Glutamatergic neuron (in vitro differentiated cells): Measurements from ENCODE around the gene LRRIQ3. TPM values are rescaled to one million over a fixed set of nuclear protein-coding genes. Genes with fewer than 3 reads are reported as not detected.

Experiments
- DNase-seq: peaks from one replicate; pipeline ENCODE4 v3.0.0; 2022
- H3K27ac Mint-ChIP-seq: one replicate; pipeline ENCODE4 v1.8.0; 2020; ENCODE audit warnings: mild to moderate bottlenecking, mixed read lengths, inconsistent platforms; ENCODE audit not compliant: unreplicated experiment
- H3K27me3 Mint-ChIP-seq: one replicate; pipeline ENCODE4 v1.8.0; 2020; ENCODE audit warnings: mild to moderate bottlenecking, moderate library complexity, mixed read lengths, inconsistent platforms; ENCODE audit not compliant: unreplicated experiment
- H3K36me3 Mint-ChIP-seq: one replicate; pipeline ENCODE4 v1.8.0; 2020; ENCODE audit warnings: mild to moderate bottlenecking, mixed read lengths, inconsistent platforms; ENCODE audit not compliant: unreplicated experiment
- H3K4me1 Mint-ChIP-seq: one replicate; pipeline ENCODE4 v1.8.0; 2020; ENCODE audit warnings: mild to moderate bottlenecking, low read depth, mixed read lengths, inconsistent platforms; ENCODE audit not compliant: unreplicated experiment
- H3K4me3 Mint-ChIP-seq: one replicate; pipeline ENCODE4 v1.8.0; 2020; ENCODE audit warnings: mild to moderate bottlenecking, mixed read lengths, inconsistent platforms; ENCODE audit not compliant: unreplicated experiment
- H3K9me3 Mint-ChIP-seq: one replicate; pipeline ENCODE4 v1.8.0; 2020; ENCODE audit warnings: mild to moderate bottlenecking, moderate library complexity, mixed read lengths, inconsistent platforms; ENCODE audit not compliant: unreplicated experiment
- total RNA-seq: library from RNA; stranded (reverse); fragmentation: NEBNext Ultra II Directional; extraction: Animal tissue kit (Norgen Biotek cat#: 25700); gene quantifications from one replicate; pipeline ENCODE4 v1.2.1, GENCODE V29; 2021; ENCODE audit not compliant: unreplicated experiment
- TF ChIP-seq, protein P1 (sequence below): fragments of 200-600 bp; sonication (generic); IDR thresholded peaks from one replicate; pipeline ENCODE4 v1.5.0; 2021; ENCODE audit not compliant: partially characterized antibody, unreplicated experiment

LRRIQ3 gene
- total RNA-seq, 1 donor from 2014 or later = 0.20 TPM

DNA sequence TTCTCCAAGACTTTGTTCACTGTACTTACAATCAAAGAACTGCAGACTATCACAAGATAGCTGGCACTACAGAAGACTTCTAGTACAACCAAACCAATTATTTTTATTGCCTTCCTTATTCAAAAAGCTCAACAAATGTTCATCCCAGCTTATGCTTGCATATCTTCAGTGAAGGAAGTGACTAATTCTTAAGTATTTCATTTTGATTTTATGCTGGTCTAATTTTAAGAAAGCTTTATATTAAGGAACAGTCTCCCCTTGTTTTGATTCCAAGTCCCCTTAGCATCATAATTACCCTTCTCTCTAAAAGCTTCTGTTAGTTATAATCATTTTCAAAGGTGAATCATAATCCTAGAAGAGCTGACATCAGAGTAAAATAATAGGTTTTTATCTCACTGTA is 132.9 kb downstream of the LRRIQ3 start:
- Mint-ChIP-seq H3K36me3 (no peaks in the 10 kb centered on the region), H3K27ac (no peak overlapping the region), H3K4me3 (no peak overlapping the region), H3K27me3 (no peaks in the 10 kb centered on the region), H3K9me3 (no peaks in the 10 kb centered on the region), H3K4me1 (no peaks in the 10 kb centered on the region)
- TF ChIP-seq, protein P1, sequence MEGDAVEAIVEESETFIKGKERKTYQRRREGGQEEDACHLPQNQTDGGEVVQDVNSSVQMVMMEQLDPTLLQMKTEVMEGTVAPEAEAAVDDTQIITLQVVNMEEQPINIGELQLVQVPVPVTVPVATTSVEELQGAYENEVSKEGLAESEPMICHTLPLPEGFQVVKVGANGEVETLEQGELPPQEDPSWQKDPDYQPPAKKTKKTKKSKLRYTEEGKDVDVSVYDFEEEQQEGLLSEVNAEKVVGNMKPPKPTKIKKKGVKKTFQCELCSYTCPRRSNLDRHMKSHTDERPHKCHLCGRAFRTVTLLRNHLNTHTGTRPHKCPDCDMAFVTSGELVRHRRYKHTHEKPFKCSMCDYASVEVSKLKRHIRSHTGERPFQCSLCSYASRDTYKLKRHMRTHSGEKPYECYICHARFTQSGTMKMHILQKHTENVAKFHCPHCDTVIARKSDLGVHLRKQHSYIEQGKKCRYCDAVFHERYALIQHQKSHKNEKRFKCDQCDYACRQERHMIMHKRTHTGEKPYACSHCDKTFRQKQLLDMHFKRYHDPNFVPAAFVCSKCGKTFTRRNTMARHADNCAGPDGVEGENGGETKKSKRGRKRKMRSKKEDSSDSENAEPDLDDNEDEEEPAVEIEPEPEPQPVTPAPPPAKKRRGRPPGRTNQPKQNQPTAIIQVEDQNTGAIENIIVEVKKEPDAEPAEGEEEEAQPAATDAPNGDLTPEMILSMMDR = no peak
- no peak for DNase-seq

DNA sequence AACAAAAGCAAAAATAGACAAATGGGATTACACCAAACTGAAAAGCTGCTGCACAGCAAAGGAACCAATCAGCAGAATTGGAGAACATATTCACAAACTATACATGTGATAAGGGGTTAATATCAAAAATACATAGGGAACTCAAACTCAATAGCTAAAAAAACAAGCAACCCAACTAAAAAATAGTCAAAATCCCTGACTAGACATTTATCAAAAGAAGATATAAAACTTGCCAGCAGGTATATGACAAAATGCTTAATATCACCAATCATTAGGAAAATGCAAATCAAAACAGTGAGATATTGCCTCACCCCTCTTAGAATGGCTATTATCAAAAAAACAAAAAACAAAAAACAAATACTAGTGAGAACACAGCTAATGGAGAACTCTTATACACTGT is 140.3 kb downstream of the LRRIQ3 start:
- H3K4me3 Mint-ChIP-seq = no peak overlapping the region
- no peaks in the 10 kb centered on the region for H3K9me3 Mint-ChIP-seq
- no peak overlapping the region for H3K27ac Mint-ChIP-seq
- no peaks in the 10 kb centered on the region for H3K36me3 Mint-ChIP-seq
- no peaks in the 10 kb centered on the region for H3K27me3 Mint-ChIP-seq
- no peak for DNase-seq
- TF ChIP-seq, protein P1 = no peak
- H3K4me1 Mint-ChIP-seq = no peaks in the 10 kb centered on the region

DNA sequence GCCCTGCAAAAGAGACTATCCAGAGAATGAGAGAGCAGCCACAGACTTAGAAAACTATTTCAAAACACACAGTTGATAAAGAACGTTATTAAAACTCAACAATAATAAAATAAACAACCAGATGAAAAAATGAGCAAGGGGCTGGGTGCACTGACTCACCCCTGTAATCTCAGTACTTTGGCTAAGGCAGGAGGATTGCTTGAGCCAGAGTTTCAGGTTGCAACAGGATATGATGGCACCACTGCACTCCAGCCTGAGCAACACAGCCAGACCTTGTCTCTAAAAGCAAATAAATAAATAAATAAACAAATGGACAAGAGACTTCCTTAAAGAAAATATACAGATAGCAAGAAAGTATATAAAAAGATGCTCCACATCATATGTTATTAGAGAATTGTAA is 144.6 kb downstream of the LRRIQ3 start:
- DNase-seq = no peak
- Mint-ChIP-seq H3K4me3 (no peak overlapping the region), H3K4me1 (no peaks in the 10 kb centered on the region), H3K27me3 (no peaks in the 10 kb centered on the region), H3K27ac (no peak overlapping the region), H3K9me3 (no peaks in the 10 kb centered on the region), H3K36me3 (no peaks in the 10 kb centered on the region)
- TF ChIP-seq, protein P1 = no peak

DNA sequence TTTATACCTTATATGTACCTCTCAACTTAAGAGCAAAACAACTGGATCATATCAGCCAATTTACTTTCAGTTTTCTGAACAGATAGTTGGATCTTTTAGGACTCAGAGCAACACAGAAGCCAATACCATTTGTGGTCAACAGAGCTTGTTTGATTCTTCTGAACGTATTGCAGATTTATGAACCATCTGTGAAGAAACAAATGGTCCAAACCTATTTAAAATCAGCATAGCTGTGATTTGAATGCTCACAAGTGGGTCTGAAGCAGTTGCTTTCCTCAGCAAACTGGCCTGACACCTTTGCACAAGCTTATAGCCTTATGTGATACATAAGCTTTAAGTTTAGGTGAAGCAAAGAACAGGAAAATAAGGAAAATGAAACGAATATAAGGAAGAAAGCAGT is 147.6 kb downstream of the LRRIQ3 start:
- DNase-seq = no peak
- H3K4me3 Mint-ChIP-seq = no peak overlapping the region
- no peak overlapping the region for H3K27ac Mint-ChIP-seq

DNA sequence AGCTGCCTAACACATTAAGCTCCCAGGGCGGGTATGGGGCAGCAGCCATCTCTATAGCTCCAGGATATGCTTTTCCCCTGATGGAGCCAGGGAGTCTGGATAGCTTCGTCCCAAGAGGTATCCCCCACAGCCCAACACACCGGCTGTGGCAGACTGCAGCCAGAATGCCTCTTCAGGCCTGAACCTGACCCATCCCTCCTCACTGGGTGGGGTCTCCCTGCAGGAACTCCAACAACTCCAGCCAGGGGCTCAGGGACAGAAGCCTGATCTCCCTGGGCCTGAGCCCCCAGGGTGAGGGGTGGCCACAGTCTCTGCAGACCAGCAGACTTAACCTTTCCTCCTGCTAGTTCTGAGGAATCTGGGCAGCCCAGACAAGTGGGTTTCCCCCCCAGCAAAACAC is 159.9 kb downstream of the LRRIQ3 start:
- DNase-seq = no peak
- Mint-ChIP-seq H3K27ac (no peak overlapping the region), H3K9me3 (peaks cover 1% of the 10 kb centered on the region), H3K27me3 (peaks cover 2% of the 10 kb centered on the region), H3K4me1 (no peaks in the 10 kb centered on the region), H3K4me3 (no peak overlapping the region), H3K36me3 (peaks cover 10% of the 10 kb centered on the region)
- TF ChIP-seq, protein P1 = no peak

More for the DNA sequence above, 147.6 kb downstream of the LRRIQ3 start:
- no peaks in the 10 kb centered on the region for H3K27me3 Mint-ChIP-seq
- no peaks in the 10 kb centered on the region for H3K4me1 Mint-ChIP-seq
- H3K9me3 Mint-ChIP-seq = no peaks in the 10 kb centered on the region
- TF ChIP-seq, protein P1 = no peak
- H3K36me3 Mint-ChIP-seq = no peaks in the 10 kb centered on the region
